PC-9 (cell line): Measurements from ENCODE around the gene ASIC4. TPM values are rescaled to one million over a fixed set of nuclear protein-coding genes. Genes with fewer than 3 reads are reported as not detected.
A peak's percentile ranks its signal among the peaks of the same experiment; 100 is the strongest.

Source experiments
- BruUV-seq: library from RNA; stranded (reverse); fragments of 400-500 nt; replicated peaks from 2 replicates; lab custom pipeline; 2021; lab: Mats Ljungman, UMichigan
- CTCF ChIA-PET: fragments of 300-600 bp; sonication (Branson Sonifier 250); formaldehyde crosslinking; loops from one replicate; lab custom pipeline; 2022; ENCODE audit warnings: antibody characterized with exemption; lab: Charles Lee
- POLR2A ChIA-PET: fragments of 300-600 bp; sonication (Branson Sonifier 250); formaldehyde crosslinking; loops from one replicate; lab custom pipeline; 2022; ENCODE audit warnings: antibody characterized with exemption; ENCODE audit not compliant: unreplicated experiment; lab: Charles Lee
- DNase-seq, 2 experiments: peaks; one replicate each; pipeline versions ENCODE4 v3.0.0 to v3.0.0-alpha.2; 2015 to 2022; ENCODE audit warnings: mixed read lengths in 1 of 2
- H2AFZ ChIP-seq: fragments of 200-600 bp; sonication (generic); 2 replicates; pipeline ENCODE4 v1.8.1; 2017; ENCODE audit warnings: antibody characterized with exemption
- H3F3A ChIP-seq: fragments of 200-600 bp; sonication (generic); 2 replicates; pipeline ENCODE4 v1.8.1; 2017; ENCODE audit warnings: antibody characterized with exemption, mild to moderate bottlenecking, low read depth; ENCODE audit not compliant: insufficient read depth
- H3K27ac ChIP-seq: fragments of 200-600 bp; sonication (generic); 2 replicates; pipeline ENCODE4 v1.6.1; 2016; ENCODE audit warnings: mixed run types
- H3K27me3 ChIP-seq: fragments of 200-600 bp; sonication (generic); 2 replicates; pipeline ENCODE4 v1.6.1; 2016; ENCODE audit warnings: low read depth, mixed run types; ENCODE audit not compliant: insufficient read depth
- H3K36me3 ChIP-seq: fragments of 200-600 bp; sonication (generic); 2 replicates; pipeline ENCODE4 v1.6.1; 2016; ENCODE audit warnings: low read depth, mixed run types
- H3K4me1 ChIP-seq: fragments of 200-600 bp; sonication (generic); replicated peaks from 2 replicates; pipeline ENCODE4 v1.6.1; 2016; ENCODE audit warnings: mixed run types; ENCODE audit not compliant: insufficient read depth
- H3K4me2 ChIP-seq: fragments of 200-600 bp; sonication (generic); 2 replicates; pipeline ENCODE4 v1.6.1; 2017; ENCODE audit warnings: mixed run types
- H3K4me3 ChIP-seq: fragments of 200-600 bp; sonication (generic); 2 replicates; pipeline ENCODE4 v1.6.1; 2016; ENCODE audit warnings: mixed run types
- H3K79me2 ChIP-seq: fragments of 200-600 bp; sonication (generic); 2 replicates; pipeline ENCODE4 v1.6.1; 2017; ENCODE audit warnings: low read depth, mixed run types
- H3K9me2 ChIP-seq: fragments of 200-600 bp; sonication (generic); 2 replicates; pipeline ENCODE4 v1.8.1; 2017; ENCODE audit warnings: mild to moderate bottlenecking; ENCODE audit not compliant: insufficient read depth
- H3K9me3 ChIP-seq: fragments of 200-600 bp; sonication (generic); 2 replicates; pipeline ENCODE4 v1.8.1; 2016; ENCODE audit warnings: low read depth; ENCODE audit not compliant: insufficient read depth
- H4K20me1 ChIP-seq: fragments of 200-600 bp; sonication (generic); 2 replicates; pipeline ENCODE4 v1.8.1; 2017; ENCODE audit not compliant: insufficient read depth
- EZH2 ChIP-seq: fragments of 200-600 bp; sonication (generic); IDR thresholded peaks from 2 replicates; pipeline ENCODE4 v1.8.0; 2017; ENCODE audit warnings: antibody characterized with exemption, low read depth
- intact Hi-C: fragments of 100-400 bp; cut with micrococcal nuclease; formaldehyde crosslinking; loops from one replicate; pipeline ENCODE4 v1.10.0; 2022; ENCODE audit not compliant: unreplicated experiment
- total RNA-seq: library from RNA; stranded (reverse); gene quantifications from 2 replicates; pipeline ENCODE4 v1.2.3, GENCODE V29; 2021
- TF ChIP-seq, protein P1 (sequence below): fragments of 200-600 bp; sonication (generic); conservative IDR thresholded peaks from 2 replicates; pipeline ENCODE4 v1.6.1; 2017; ENCODE audit warnings: mixed run types, antibody characterized with exemption, mild to moderate bottlenecking, moderate library complexity

ASIC4 gene
- total RNA-seq, 1 experiment from 2014 or later = 0.22 TPM

DNA sequence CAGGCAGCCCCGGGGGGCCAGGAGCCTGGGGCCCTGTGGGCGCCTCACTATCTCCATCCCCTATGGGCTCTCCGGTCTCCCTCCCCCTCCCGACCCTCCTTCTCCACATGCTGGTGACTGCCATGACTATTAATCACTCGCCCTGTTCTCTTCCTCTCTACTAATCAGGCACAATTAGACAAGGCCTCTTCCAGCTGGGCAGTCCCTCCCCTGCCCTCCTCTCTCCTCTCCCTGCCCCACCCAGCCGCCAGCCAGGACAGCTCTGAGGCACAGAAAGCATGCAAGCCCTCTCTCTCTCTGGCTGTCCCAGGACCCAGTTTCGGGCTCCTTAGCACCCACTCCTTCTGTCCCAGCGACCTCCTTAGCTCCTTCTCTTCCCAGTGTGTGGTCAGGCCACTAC is 5.8 kb downstream of the ASIC4 start:
- ChIA-PET POLR2A (interaction anchor here (0.6 to 0.7 kb wide), 3 partner anchors 23 to 77 kb away, joined by 3 to 6 read pairs (median 4); no protein-coding TSS in a partner anchor), CTCF (interaction anchor here (0.6 to 1.5 kb wide), 7 partner anchors 10 to 579 kb away, joined by 3 to 6 read pairs (median 4); partner anchors contain the start of gene GMPPA)
- Histone ChIP-seq H3K4me2 (no peak overlapping the region), H3K4me3 (no peak overlapping the region), H3K4me1 (peaks cover 15% of the 10 kb centered on the region), H3K9me2 (no peaks in the 10 kb centered on the region), H4K20me1 (no peaks in the 10 kb centered on the region), H3K27ac (no peak overlapping the region), H3K79me2 (no peaks in the 10 kb centered on the region), H3F3A (peaks cover 6% of the 10 kb centered on the region; the same call in 1 of the 2 replicates), H2AFZ (no peak overlapping the region), H3K27me3 (peaks cover 36% of the 10 kb centered on the region), H3K9me3 (no peaks in the 10 kb centered on the region), H3K36me3 (no peaks in the 10 kb centered on the region)
- DNase-seq = no peak
- no TSS peak for BruUV-seq
- intact Hi-C loops = loop anchor here (5.0 kb wide), 1 partner anchor 63 kb away; no protein-coding TSS in a partner anchor
- TF ChIP-seq EZH2 = no peak
- TF ChIP-seq, protein P1, sequence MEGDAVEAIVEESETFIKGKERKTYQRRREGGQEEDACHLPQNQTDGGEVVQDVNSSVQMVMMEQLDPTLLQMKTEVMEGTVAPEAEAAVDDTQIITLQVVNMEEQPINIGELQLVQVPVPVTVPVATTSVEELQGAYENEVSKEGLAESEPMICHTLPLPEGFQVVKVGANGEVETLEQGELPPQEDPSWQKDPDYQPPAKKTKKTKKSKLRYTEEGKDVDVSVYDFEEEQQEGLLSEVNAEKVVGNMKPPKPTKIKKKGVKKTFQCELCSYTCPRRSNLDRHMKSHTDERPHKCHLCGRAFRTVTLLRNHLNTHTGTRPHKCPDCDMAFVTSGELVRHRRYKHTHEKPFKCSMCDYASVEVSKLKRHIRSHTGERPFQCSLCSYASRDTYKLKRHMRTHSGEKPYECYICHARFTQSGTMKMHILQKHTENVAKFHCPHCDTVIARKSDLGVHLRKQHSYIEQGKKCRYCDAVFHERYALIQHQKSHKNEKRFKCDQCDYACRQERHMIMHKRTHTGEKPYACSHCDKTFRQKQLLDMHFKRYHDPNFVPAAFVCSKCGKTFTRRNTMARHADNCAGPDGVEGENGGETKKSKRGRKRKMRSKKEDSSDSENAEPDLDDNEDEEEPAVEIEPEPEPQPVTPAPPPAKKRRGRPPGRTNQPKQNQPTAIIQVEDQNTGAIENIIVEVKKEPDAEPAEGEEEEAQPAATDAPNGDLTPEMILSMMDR = no peak

DNA sequence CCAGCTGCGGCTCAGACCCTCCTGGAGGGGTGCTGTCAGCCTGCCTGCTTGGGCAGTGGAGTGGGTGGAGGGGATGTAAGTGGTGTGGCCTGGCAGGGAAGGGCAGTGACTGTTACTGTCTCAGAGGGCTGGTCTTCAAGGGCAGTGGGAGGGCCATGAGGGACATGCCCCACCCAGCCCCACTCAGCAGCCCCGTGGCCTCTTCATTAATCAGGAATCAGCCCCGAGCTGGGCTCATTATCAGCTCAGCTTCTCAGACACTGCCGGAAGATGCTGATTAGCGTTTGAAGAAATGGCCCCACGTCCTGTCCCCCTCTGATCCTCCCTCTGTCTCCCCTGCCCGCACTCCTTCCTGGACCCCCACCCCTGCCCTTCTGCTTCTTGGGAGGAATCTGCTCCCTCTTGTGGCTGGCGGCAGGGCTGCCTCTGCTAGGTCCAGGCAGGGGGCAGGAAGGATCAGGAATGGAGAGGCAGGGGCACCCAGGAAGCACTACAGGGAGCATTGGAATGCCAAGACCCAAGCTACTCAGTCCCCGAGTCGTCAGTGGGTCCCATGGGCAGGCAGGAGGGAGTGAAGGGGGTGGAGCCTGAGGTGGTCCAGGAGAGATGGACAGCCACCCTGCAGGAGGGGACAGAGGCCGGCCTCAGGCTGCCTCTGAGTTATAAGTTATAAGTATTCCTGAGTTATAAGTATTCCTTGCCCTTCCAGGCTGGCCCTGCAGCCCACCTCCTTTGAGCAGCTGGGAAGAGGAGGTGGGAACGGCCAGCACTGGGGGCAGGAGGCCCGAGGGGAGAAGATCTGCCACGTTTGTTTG is 7.0 kb downstream of the ASIC4 start:
- Histone ChIP-seq H3K79me2 (no peaks in the 10 kb centered on the region), H3K36me3 (no peaks in the 10 kb centered on the region), H3K27me3 (peaks cover 24% of the 10 kb centered on the region), H3K9me3 (no peaks in the 10 kb centered on the region), H3F3A (peaks cover 6% of the 10 kb centered on the region; the same call in 1 of the 2 replicates), H2AFZ (no peak overlapping the region), H4K20me1 (no peaks in the 10 kb centered on the region), H3K9me2 (no peaks in the 10 kb centered on the region), H3K4me1 (peaks cover 15% of the 10 kb centered on the region), H3K27ac (no peak overlapping the region), H3K4me2 (peak overlapping the region; percentile 60), H3K4me3 (peak overlapping the region; percentile 11; the same call in 1 of the 2 replicates)
- BruUV-seq = no TSS peak
- peak in 1 of 2 experiments; percentile 64 for DNase-seq
- POLR2A ChIA-PET = interaction anchor here (0.6 to 1.2 kb wide), 4 partner anchors 10 to 133 kb away, joined by 3 to 6 read pairs (median 4); no protein-coding TSS in a partner anchor
- TF ChIP-seq EZH2 = no peak
- TF ChIP-seq, protein P1 = peak; percentile 81
- CTCF ChIA-PET = interaction anchor here (0.5 to 1.5 kb wide), 11 partner anchors 11 to 119 kb away, joined by 3 to 9 read pairs (median 3); no protein-coding TSS in a partner anchor
- intact Hi-C loops = loop anchor here (1.0 to 5.0 kb wide), 2 partner anchors 23 to 64 kb away; partner anchors contain the start of gene GMPPA
